HUES48 (cell line): ENCODE results near the gene DDAH1.

ENCODE experiments used
- H3K27ac ChIP-seq: one replicate; pipeline ENCODE4 v1.7.0; 2013; ENCODE audit warnings: low read depth, low read length, inconsistent platforms
- H3K27me3 ChIP-seq: 2 replicates; pipeline ENCODE4 v1.6.1; 2013; ENCODE audit warnings: mild to moderate bottlenecking, low read length; ENCODE audit not compliant: control insufficient read depth, insufficient read depth
- H3K36me3 ChIP-seq: 2 replicates; pipeline ENCODE4 v1.6.1; 2013; ENCODE audit warnings: low read length; ENCODE audit not compliant: control insufficient read depth, insufficient read depth
- H3K4me1 ChIP-seq: 2 replicates; pipeline ENCODE4 v1.6.1; 2013; ENCODE audit warnings: mild to moderate bottlenecking, low read length; ENCODE audit not compliant: control insufficient read depth, insufficient read depth
- H3K4me3 ChIP-seq: 2 replicates; pipeline ENCODE4 v1.5.1; 2013; ENCODE audit warnings: mild to moderate bottlenecking, low read depth, low read length
- H3K9ac ChIP-seq: 2 replicates; pipeline ENCODE4 v1.6.1; 2013; ENCODE audit warnings: mild to moderate bottlenecking, low read depth, low read length, moderate library complexity
- H3K9me3 ChIP-seq: 2 replicates; pipeline ENCODE4 v1.6.1; 2013; ENCODE audit warnings: low read length; ENCODE audit not compliant: control insufficient read depth, insufficient read depth

DDAH1 gene

GRCh38 chr1:85273397-85273796, 191.6 kb downstream of the DDAH1 start:
- Histone ChIP-seq H3K9ac (no peak overlapping the region), H3K27me3 (no peaks in the 10 kb centered on the region)

DNA sequence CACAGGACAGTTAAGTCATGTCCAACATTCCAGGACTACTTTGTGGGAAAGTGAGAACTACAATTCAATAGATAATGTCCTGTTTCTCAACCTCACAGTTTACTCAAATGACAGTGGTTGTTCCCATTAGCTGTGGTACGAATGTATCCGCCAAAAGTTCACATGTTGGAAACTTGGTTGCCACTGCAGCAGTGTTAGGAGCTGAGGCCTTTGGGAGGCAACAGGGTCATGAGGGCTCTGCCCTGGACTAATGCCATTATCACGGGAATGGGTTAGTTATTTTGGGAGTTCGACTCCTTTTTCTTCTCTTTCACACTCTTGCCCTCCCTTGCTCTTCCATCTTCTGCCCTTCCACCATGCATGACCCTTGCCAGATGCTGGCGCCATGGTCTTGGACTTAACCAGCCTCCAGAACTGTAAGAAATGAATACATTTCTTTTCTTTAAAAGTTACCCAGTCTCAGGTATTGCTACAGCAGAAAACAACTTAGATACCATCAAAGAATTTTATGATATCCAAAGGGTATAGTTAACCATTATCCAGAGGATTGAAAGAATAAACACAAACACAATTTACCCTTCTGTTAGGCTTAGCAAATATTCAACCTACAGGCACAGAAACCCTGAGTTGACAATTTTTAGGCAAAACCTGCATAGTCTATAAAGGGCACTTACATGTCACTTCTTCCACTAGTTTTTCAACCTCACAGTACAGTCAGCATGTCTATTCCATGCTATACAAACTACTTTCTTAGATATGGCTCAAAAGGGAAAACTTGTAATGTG, 196.0 kb downstream of the DDAH1 start:
- H3K27me3 ChIP-seq = no peaks in the 10 kb centered on the region
- peaks cover 78% of the 10 kb centered on the region for H3K36me3 ChIP-seq
- H3K4me1 ChIP-seq = no peaks in the 10 kb centered on the region
- H3K9ac ChIP-seq = no peak overlapping the region
- H3K27ac ChIP-seq = no peak overlapping the region
- H3K9me3 ChIP-seq = no peaks in the 10 kb centered on the region
- H3K4me3 ChIP-seq = no peak overlapping the region

More at GRCh38 chr1:85273397-85273796, 191.6 kb downstream of the DDAH1 start:
- H3K9me3 ChIP-seq = no peaks in the 10 kb centered on the region
- H3K36me3 ChIP-seq = peaks cover 42% of the 10 kb centered on the region
- H3K27ac ChIP-seq = no peak overlapping the region
- no peak overlapping the region for H3K4me3 ChIP-seq
- H3K4me1 ChIP-seq = peaks cover 11% of the 10 kb centered on the region; the same call in 1 of the 2 replicates
